Measurements from ENCODE around the gene GALNT1. TPM values are rescaled to one million over a fixed set of nuclear protein-coding genes. Genes with fewer than 3 reads are reported as not detected.

The GALNT1 gene
- total and polyA plus RNA-seq, 7 experiments from 2014 or later = 20.9 to 42.0 (median 29.3) TPM

- intact Hi-C loops (cut with micrococcal nuclease) = loop anchor here in 1 of 2 donors (10.0 kb wide), 1 partner anchor 613 kb away; no protein-coding TSS in a partner anchor
- CTCF ChIA-PET = interaction anchor here (0.6 to 0.7 kb wide), 2 partner anchors 15 to 534 kb away, joined by 3 read pairs; no protein-coding TSS in a partner anchor
Observed at GRCh38 chr18:35588122-35588521, 6.6 kb downstream of the GALNT1 start.

GRCh38 chr18:35588995-35589394 is 7.5 kb downstream of the GALNT1 start:
- Mint-ChIP-seq H3K27me3 (no peaks in the 10 kb centered on the region), H3K4me3 (no peak overlapping the region), H3K36me3 (peaks cover 0 to 25% (median 0%) of the 10 kb centered on the region in 5 donors), H3K9me3 (peaks cover 0 to 10% (median 0%) of the 10 kb centered on the region in 11 donors), H3K27ac (peak overlapping the region in 1 of 9 donors; percentile 68), H3K4me1 (peaks cover 5 to 53% (median 28%) of the 10 kb centered on the region in 7 donors)
- peak; percentile 74 for ATAC-seq
- no peaks in the 10 kb centered on the region for H3K36me3 ChIP-seq (ENCODE audit: control insufficient read depth in 2 of 3, insufficient read depth in 3 of 3, low read length in 3 of 3)
- no peaks in the 10 kb centered on the region for H3K27me3 ChIP-seq (ENCODE audit: control insufficient read depth in 2 of 2, insufficient read depth in 2 of 2, low read length in 2 of 2)
- POLR2A ChIA-PET = no interaction called here
- intact Hi-C loops (cut with micrococcal nuclease) = loop anchor here in 1 of 2 donors (1.0 to 10.0 kb wide), 3 partner anchors 167 to 614 kb away; no protein-coding TSS in a partner anchor
- H3K4me3 ChIP-seq (ENCODE audit: low read length) = no peak overlapping the region
- no peaks in the 10 kb centered on the region for H3K4me1 ChIP-seq (ENCODE audit: control insufficient read depth in 2 of 2, insufficient read depth in 2 of 2, low read length in 2 of 2)
- H3K27ac ChIP-seq (ENCODE audit: low read depth, low read length) = no peak overlapping the region
- peak in 7 of 9 donors; percentile 21 to 47 (median 35) for DNase-seq
- CTCF ChIA-PET = interaction anchor here (0.7 kb wide), 1 partner anchor 1686 kb away, joined by 3 read pairs; no protein-coding TSS in a partner anchor
- no peaks in the 10 kb centered on the region for H3K9me3 ChIP-seq (ENCODE audit: control insufficient read depth in 2 of 3, low read length in 3 of 3)

More at GRCh38 chr18:35588122-35588521, 6.6 kb downstream of the GALNT1 start:
- Histone ChIP-seq H3K9me3 (ENCODE audit: control insufficient read depth in 2 of 3, low read length in 3 of 3) (no peaks in the 10 kb centered on the region), H3K4me3 (ENCODE audit: low read length) (no peak overlapping the region), H3K27me3 (ENCODE audit: control insufficient read depth in 2 of 2, insufficient read depth in 2 of 2, low read length in 2 of 2) (no peaks in the 10 kb centered on the region), H3K4me1 (ENCODE audit: control insufficient read depth in 2 of 2, insufficient read depth in 2 of 2, low read length in 2 of 2) (peaks cover under 1 to 1% of the 10 kb centered on the region in 2 donors), H3K27ac (ENCODE audit: low read depth, low read length) (no peak overlapping the region), H3K36me3 (ENCODE audit: control insufficient read depth in 2 of 3, insufficient read depth in 3 of 3, low read length in 3 of 3) (no peaks in the 10 kb centered on the region)
- Mint-ChIP-seq H3K36me3 (peaks cover 0 to 28% (median 0%) of the 10 kb centered on the region in 5 donors), H3K27ac (peak overlapping the region in 2 of 9 donors; percentile 8 to 68), H3K27me3 (no peaks in the 10 kb centered on the region), H3K4me3 (peak overlapping the region in 1 of 10 donors; percentile 32), H3K4me1 (peaks cover 10 to 60% (median 34%) of the 10 kb centered on the region in 7 donors), H3K9me3 (peaks cover 0 to 10% (median 0%) of the 10 kb centered on the region in 11 donors)
- no peak for DNase-seq
- POLR2A ChIA-PET = no interaction called here
- ATAC-seq = no peak

DNA sequence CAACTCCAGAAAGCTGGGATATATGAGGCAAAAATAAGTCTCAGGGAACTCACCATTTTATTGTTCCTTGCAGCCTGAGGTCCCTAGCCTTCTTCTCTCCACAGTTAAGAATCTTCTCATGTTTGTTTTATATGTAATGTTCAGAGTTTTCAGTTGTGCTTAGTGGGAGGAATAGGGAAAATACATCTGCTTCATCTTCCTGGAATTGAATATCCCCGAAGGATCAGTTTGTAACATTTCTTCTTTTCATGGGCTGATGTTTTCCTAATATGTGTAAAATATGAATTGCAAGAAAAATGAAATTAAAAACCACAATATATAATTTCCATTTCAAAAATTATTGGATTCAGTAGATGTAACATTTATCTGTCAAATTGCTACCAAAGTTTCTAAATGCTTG is 8.0 kb downstream of the GALNT1 start:
- DNase-seq (no peak), ATAC-seq (no peak)
- Mint-ChIP-seq H3K4me1 (peaks cover 3 to 53% (median 30%) of the 10 kb centered on the region in 7 donors), H3K36me3 (peaks cover 0 to 22% (median 0%) of the 10 kb centered on the region in 5 donors), H3K27ac (no peak overlapping the region), H3K9me3 (peaks cover 0 to 10% (median 0%) of the 10 kb centered on the region in 11 donors), H3K27me3 (no peaks in the 10 kb centered on the region), H3K4me3 (no peak overlapping the region)
- CTCF ChIA-PET = interaction anchor here (0.7 kb wide), 1 partner anchor 1687 kb away, joined by 3 read pairs; no protein-coding TSS in a partner anchor
- Histone ChIP-seq H3K27me3 (ENCODE audit: control insufficient read depth in 2 of 2, insufficient read depth in 2 of 2, low read length in 2 of 2) (no peaks in the 10 kb centered on the region), H3K4me1 (ENCODE audit: control insufficient read depth in 2 of 2, insufficient read depth in 2 of 2, low read length in 2 of 2) (no peaks in the 10 kb centered on the region), H3K4me3 (ENCODE audit: low read length) (no peak overlapping the region), H3K36me3 (ENCODE audit: control insufficient read depth in 2 of 3, insufficient read depth in 3 of 3, low read length in 3 of 3) (no peaks in the 10 kb centered on the region), H3K27ac (ENCODE audit: low read depth, low read length) (no peak overlapping the region), H3K9me3 (ENCODE audit: control insufficient read depth in 2 of 3, low read length in 3 of 3) (no peaks in the 10 kb centered on the region)
- intact Hi-C loops (cut with micrococcal nuclease) = loop anchor here in 1 of 2 donors (1.0 to 10.0 kb wide), 3 partner anchors 167 to 615 kb away; no protein-coding TSS in a partner anchor
- POLR2A ChIA-PET = no interaction called here

GRCh38 chr18:35590935-35591334 is 9.4 kb downstream of the GALNT1 start:
- Histone ChIP-seq H3K9me3 (ENCODE audit: control insufficient read depth in 2 of 3, low read length in 3 of 3) (no peaks in the 10 kb centered on the region), H3K4me3 (ENCODE audit: low read length) (no peak overlapping the region), H3K4me1 (ENCODE audit: control insufficient read depth in 2 of 2, insufficient read depth in 2 of 2, low read length in 2 of 2) (no peaks in the 10 kb centered on the region), H3K27ac (ENCODE audit: low read depth, low read length) (no peak overlapping the region), H3K27me3 (ENCODE audit: control insufficient read depth in 2 of 2, insufficient read depth in 2 of 2, low read length in 2 of 2) (no peaks in the 10 kb centered on the region), H3K36me3 (ENCODE audit: control insufficient read depth in 2 of 3, insufficient read depth in 3 of 3, low read length in 3 of 3) (no peaks in the 10 kb centered on the region)
- Mint-ChIP-seq H3K27ac (no peak overlapping the region), H3K4me3 (no peak overlapping the region), H3K27me3 (no peaks in the 10 kb centered on the region), H3K4me1 (peaks cover 3 to 54% (median 31%) of the 10 kb centered on the region in 7 donors), H3K9me3 (peaks cover 0 to 10% (median 0%) of the 10 kb centered on the region in 11 donors), H3K36me3 (peaks cover 0 to 20% (median 0%) of the 10 kb centered on the region in 5 donors)
- POLR2A ChIA-PET = no interaction called here
- ATAC-seq (no peak), DNase-seq (no peak)
- intact Hi-C loops (cut with micrococcal nuclease) = no loop called here
- CTCF ChIA-PET = no interaction called here

DNA sequence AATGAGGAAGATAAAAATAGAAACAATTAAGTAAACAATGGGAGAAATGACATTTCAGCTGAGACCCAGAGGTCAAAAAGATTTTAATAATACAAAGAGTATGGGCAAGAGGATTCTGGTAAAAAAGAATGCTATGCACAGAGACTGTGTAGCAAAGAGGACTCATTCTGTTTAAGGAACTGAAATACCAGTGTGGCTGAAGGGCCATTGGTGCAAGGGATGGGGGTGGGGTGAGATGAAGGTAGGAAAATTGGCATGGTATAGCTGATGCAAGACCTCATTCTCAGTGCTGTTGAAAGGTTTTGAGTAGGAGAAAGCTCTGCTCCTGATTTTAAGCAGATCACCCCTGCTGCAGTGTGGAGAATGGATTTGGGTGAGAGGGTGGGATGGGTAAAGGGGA is 10.8 kb downstream of the GALNT1 start:
- POLR2A ChIA-PET = no interaction called here
- no peaks in the 10 kb centered on the region for H3K27me3 Mint-ChIP-seq
- peak; percentile 69 for ATAC-seq

GRCh38 chr18:35593859-35594258 is 12.3 kb downstream of the GALNT1 start:
- POLR2A ChIA-PET = no interaction called here
- peaks cover 0 to 7% (median 0%) of the 10 kb centered on the region in 11 donors for H3K9me3 Mint-ChIP-seq
- no peak overlapping the region for H3K4me3 Mint-ChIP-seq
- H3K27ac Mint-ChIP-seq = peak overlapping the region in 1 of 9 donors; percentile 15
- no peak overlapping the region for H3K27ac ChIP-seq (ENCODE audit: low read depth, low read length)
- no peaks in the 10 kb centered on the region for H3K27me3 Mint-ChIP-seq
- DNase-seq = no peak
- H3K36me3 ChIP-seq (ENCODE audit: control insufficient read depth in 2 of 3, insufficient read depth in 3 of 3, low read length in 3 of 3) = no peaks in the 10 kb centered on the region
- H3K27me3 ChIP-seq (ENCODE audit: control insufficient read depth in 2 of 2, insufficient read depth in 2 of 2, low read length in 2 of 2) = no peaks in the 10 kb centered on the region
- no peaks in the 10 kb centered on the region for H3K4me1 ChIP-seq (ENCODE audit: control insufficient read depth in 2 of 2, insufficient read depth in 2 of 2, low read length in 2 of 2)
- peaks cover 3 to 36% (median 26%) of the 10 kb centered on the region in 7 donors for H3K4me1 Mint-ChIP-seq
- ATAC-seq = no peak
- H3K36me3 Mint-ChIP-seq = peaks cover 3 to 12% (median 7%) of the 10 kb centered on the region in 5 donors
- no peak overlapping the region for H3K4me3 ChIP-seq (ENCODE audit: low read length)
- intact Hi-C loops (cut with micrococcal nuclease) = loop anchor here in 1 of 2 donors (2.0 kb wide), 1 partner anchor 21 kb away; no protein-coding TSS in a partner anchor
- H3K9me3 ChIP-seq (ENCODE audit: control insufficient read depth in 2 of 3, low read length in 3 of 3) = no peaks in the 10 kb centered on the region
- CTCF ChIA-PET = no interaction called here

More for the DNA sequence above, 10.8 kb downstream of the GALNT1 start:
- no peak overlapping the region for H3K4me3 Mint-ChIP-seq
- H3K27ac Mint-ChIP-seq = no peak overlapping the region
- intact Hi-C loops (cut with micrococcal nuclease) = no loop called here
- H3K9me3 ChIP-seq (ENCODE audit: control insufficient read depth in 2 of 3, low read length in 3 of 3) = no peaks in the 10 kb centered on the region
- H3K36me3 ChIP-seq (ENCODE audit: control insufficient read depth in 2 of 3, insufficient read depth in 3 of 3, low read length in 3 of 3) = no peaks in the 10 kb centered on the region
- peaks cover 0 to 10% (median 0%) of the 10 kb centered on the region in 11 donors for H3K9me3 Mint-ChIP-seq
- CTCF ChIA-PET = no interaction called here
- H3K4me1 Mint-ChIP-seq = peaks cover 3 to 51% (median 30%) of the 10 kb centered on the region in 7 donors
- H3K4me3 ChIP-seq (ENCODE audit: low read length) = no peak overlapping the region
- peaks cover 0 to 15% (median 0%) of the 10 kb centered on the region in 5 donors for H3K36me3 Mint-ChIP-seq
- H3K4me1 ChIP-seq (ENCODE audit: control insufficient read depth in 2 of 2, insufficient read depth in 2 of 2, low read length in 2 of 2) = no peaks in the 10 kb centered on the region
- DNase-seq = no peak
- no peaks in the 10 kb centered on the region for H3K27me3 ChIP-seq (ENCODE audit: control insufficient read depth in 2 of 2, insufficient read depth in 2 of 2, low read length in 2 of 2)
- H3K27ac ChIP-seq (ENCODE audit: low read depth, low read length) = no peak overlapping the region

All from naive thymus-derived CD4-positive, alpha-beta T cell (primary cell).